Measurements from ENCODE around the gene ING5.

The ING5 gene

DNA sequence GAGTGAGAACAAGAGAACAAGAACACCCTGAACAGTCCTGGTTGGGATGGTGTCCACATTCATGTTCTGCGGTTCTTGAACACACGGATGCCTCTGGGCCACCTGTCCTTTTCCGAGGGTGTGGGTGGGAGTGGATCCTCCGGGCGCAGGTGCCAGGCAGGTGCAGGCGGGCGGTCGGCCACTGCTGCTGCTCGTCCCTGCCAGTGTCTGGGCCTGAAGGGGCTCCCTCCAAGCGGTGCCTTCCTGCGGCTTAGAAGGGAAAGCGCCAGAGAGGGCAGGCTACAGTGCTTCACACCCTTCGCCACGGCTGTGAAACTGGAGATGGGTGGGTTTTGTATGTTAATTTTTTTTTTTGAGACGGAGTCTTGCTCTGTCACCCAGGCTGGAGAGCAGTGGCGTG lies 24.6 kb downstream of the ING5 start:
- TF ChIP-seq EZH2phosphoT487 (IDR thresholded peaks at IDR 0.05; ENCODE audit: borderline replicate concordance, low read length) = no peak
- TF ChIP-seq, protein P1, sequence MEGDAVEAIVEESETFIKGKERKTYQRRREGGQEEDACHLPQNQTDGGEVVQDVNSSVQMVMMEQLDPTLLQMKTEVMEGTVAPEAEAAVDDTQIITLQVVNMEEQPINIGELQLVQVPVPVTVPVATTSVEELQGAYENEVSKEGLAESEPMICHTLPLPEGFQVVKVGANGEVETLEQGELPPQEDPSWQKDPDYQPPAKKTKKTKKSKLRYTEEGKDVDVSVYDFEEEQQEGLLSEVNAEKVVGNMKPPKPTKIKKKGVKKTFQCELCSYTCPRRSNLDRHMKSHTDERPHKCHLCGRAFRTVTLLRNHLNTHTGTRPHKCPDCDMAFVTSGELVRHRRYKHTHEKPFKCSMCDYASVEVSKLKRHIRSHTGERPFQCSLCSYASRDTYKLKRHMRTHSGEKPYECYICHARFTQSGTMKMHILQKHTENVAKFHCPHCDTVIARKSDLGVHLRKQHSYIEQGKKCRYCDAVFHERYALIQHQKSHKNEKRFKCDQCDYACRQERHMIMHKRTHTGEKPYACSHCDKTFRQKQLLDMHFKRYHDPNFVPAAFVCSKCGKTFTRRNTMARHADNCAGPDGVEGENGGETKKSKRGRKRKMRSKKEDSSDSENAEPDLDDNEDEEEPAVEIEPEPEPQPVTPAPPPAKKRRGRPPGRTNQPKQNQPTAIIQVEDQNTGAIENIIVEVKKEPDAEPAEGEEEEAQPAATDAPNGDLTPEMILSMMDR (IDR thresholded peaks at IDR 0.05; ENCODE audit: low read depth, low read length, poor library complexity, severe bottlenecking) = no peak
- Histone ChIP-seq H3K4me2 (ENCODE audit: low read length) (no peak overlapping the region), H3K27ac (ENCODE audit: low read depth, low read length) (no peak overlapping the region), H3F3A (ENCODE audit: control insufficient read depth, insufficient read depth) (no peaks in the 10 kb centered on the region; the same call in 1 of the 2 replicates), H3K27me3 (ENCODE audit: control insufficient read depth, low read length) (no peaks in the 10 kb centered on the region), H3K9me3 (ENCODE audit: control insufficient read depth, insufficient read depth, low read length) (peaks cover 9% of the 10 kb centered on the region; the same call in 1 of the 2 replicates), H3K36me3 (ENCODE audit: control insufficient read depth, low read length) (peaks cover 38% of the 10 kb centered on the region), H3K79me2 (ENCODE audit: control insufficient read depth, low read length) (no peaks in the 10 kb centered on the region), H3K9me2 (replicated peaks; ENCODE audit: control insufficient read depth, low read length) (no peaks in the 10 kb centered on the region), H3K4me1 (ENCODE audit: control insufficient read depth, low read length) (no peaks in the 10 kb centered on the region), H4K20me1 (ENCODE audit: control insufficient read depth, insufficient read depth, low read depth, low read length) (no peaks in the 10 kb centered on the region), H3K4me3 (ENCODE audit: low read length) (no peak overlapping the region)

- TF ChIP-seq EZH2phosphoT487 (IDR thresholded peaks at IDR 0.05; ENCODE audit: borderline replicate concordance, low read length) = no peak
- TF ChIP-seq, protein P1 (IDR thresholded peaks at IDR 0.05; ENCODE audit: low read depth, low read length, poor library complexity, severe bottlenecking) = no peak
- H3K9me3 ChIP-seq (ENCODE audit: control insufficient read depth, insufficient read depth, low read length) = peaks cover 3% of the 10 kb centered on the region; the same call in 1 of the 2 replicates
- H3K27me3 ChIP-seq (ENCODE audit: control insufficient read depth, low read length) = no peaks in the 10 kb centered on the region
- H3K27ac ChIP-seq (ENCODE audit: low read depth, low read length) = no peak overlapping the region
- H3K36me3 ChIP-seq (ENCODE audit: control insufficient read depth, low read length) = peaks cover 23% of the 10 kb centered on the region
- H3K4me2 ChIP-seq (ENCODE audit: low read length) = no peak overlapping the region
- H4K20me1 ChIP-seq (ENCODE audit: control insufficient read depth, insufficient read depth, low read depth, low read length) = no peaks in the 10 kb centered on the region
- H3F3A ChIP-seq (ENCODE audit: control insufficient read depth, insufficient read depth) = no peaks in the 10 kb centered on the region; the same call in 1 of the 2 replicates
- H3K4me1 ChIP-seq (ENCODE audit: control insufficient read depth, low read length) = no peaks in the 10 kb centered on the region
- no peaks in the 10 kb centered on the region for H3K9me2 ChIP-seq (replicated peaks; ENCODE audit: control insufficient read depth, low read length)
- H3K4me3 ChIP-seq (ENCODE audit: low read length) = no peak overlapping the region
- no peaks in the 10 kb centered on the region for H3K79me2 ChIP-seq (ENCODE audit: control insufficient read depth, low read length)
Observed at GRCh38 chr2:241728000-241728399, 26.2 kb downstream of the ING5 start.

GRCh38 chr2:241728627-241729026 lies 26.8 kb downstream of the ING5 start:
- Histone ChIP-seq H3K36me3 (ENCODE audit: control insufficient read depth, low read length) (peaks cover 17% of the 10 kb centered on the region), H3K9me3 (ENCODE audit: control insufficient read depth, insufficient read depth, low read length) (no peaks in the 10 kb centered on the region), H3K27ac (ENCODE audit: low read depth, low read length) (no peak overlapping the region), H3K79me2 (ENCODE audit: control insufficient read depth, low read length) (no peaks in the 10 kb centered on the region), H3F3A (ENCODE audit: control insufficient read depth, insufficient read depth) (no peaks in the 10 kb centered on the region; the same call in 1 of the 2 replicates), H4K20me1 (ENCODE audit: control insufficient read depth, insufficient read depth, low read depth, low read length) (no peaks in the 10 kb centered on the region), H3K4me3 (ENCODE audit: low read length) (no peak overlapping the region), H3K4me1 (ENCODE audit: control insufficient read depth, low read length) (no peaks in the 10 kb centered on the region; the same call in 1 of the 2 replicates), H3K27me3 (ENCODE audit: control insufficient read depth, low read length) (no peaks in the 10 kb centered on the region), H3K9me2 (replicated peaks; ENCODE audit: control insufficient read depth, low read length) (no peaks in the 10 kb centered on the region), H3K4me2 (ENCODE audit: low read length) (no peak overlapping the region)
- no peak for TF ChIP-seq EZH2phosphoT487 (IDR thresholded peaks at IDR 0.05; ENCODE audit: borderline replicate concordance, low read length)
- TF ChIP-seq, protein P1 (IDR thresholded peaks at IDR 0.05; ENCODE audit: low read depth, low read length, poor library complexity, severe bottlenecking) = no peak
